Uterus (tissue), 2 donors: ENCODE measurements around the gene ECI1.
A peak's percentile ranks its signal among the peaks of the same experiment; 100 is the strongest.

Experiments
- CTCF ChIP-seq, 4 experiments: fragments of 200-600 bp in 2 of 4; fragments of 450-650 bp in 2 of 4; sonication (generic) in 2 of 4; IDR thresholded peaks; one replicate each; pipeline ENCODE4 v1.5.1; 2016 to 2019; ENCODE audit warnings: antibody characterized with exemption in 4 of 4, mild to moderate bottlenecking in 2 of 4, moderate library complexity in 1 of 4
- POLR2A ChIP-seq, 2 donors: fragments of 450-650 bp; IDR thresholded peaks; one replicate each; pipeline ENCODE4 v1.6.1; 2016; ENCODE audit warnings: antibody characterized with exemption in 2 of 2, mild to moderate bottlenecking in 1 of 2, moderate library complexity in 1 of 2

- TF ChIP-seq CTCF (IDR thresholded peaks at IDR 0.05) (peak in 2 of 4 experiments; percentile 15 to 42), POLR2A (IDR thresholded peaks at IDR 0.05) (peak; percentile 93 to 99)
These were observed 16.7 kb upstream of the ECI1 start, which contains the start of gene RNPS1 for GRCh38 chr16:2267913-2268666.
